DND-41 (cell line): ENCODE results near the gene TMEM255B.

ENCODE experiments used
- CTCF ChIP-seq: IDR thresholded peaks from 2 replicates; pipeline ENCODE4 v1.5.1; 2012; ENCODE audit warnings: borderline replicate concordance, low read length, moderate library complexity, mild to moderate bottlenecking; ENCODE audit not compliant: poor library complexity, severe bottlenecking; ENCODE audit errors: extremely low read depth
- EZH2 ChIP-seq: IDR thresholded peaks from 3 replicates; pipeline ENCODE4 v1.6.1; 2012; ENCODE audit warnings: borderline replicate concordance, low read depth, mild to moderate bottlenecking, moderate library complexity, low read length, inconsistent platforms; ENCODE audit not compliant: severe bottlenecking

- no peak for TF ChIP-seq CTCF
- TF ChIP-seq EZH2: no peak
Measured at GRCh38 chr13:113724016-113724758, 34.8 kb upstream of the TMEM255B start.
